Endothelial cell of hepatic sinusoid (primary cell): ENCODE data around the gene ACAA2.

ENCODE experiments used
- in situ Hi-C: cut with HindIII; loops from 2 replicates; pipeline ENCODE4 v1.10.0; 2017; ENCODE audit warnings: low sequenced_read_pairs

Gene ACAA2

GRCh38 chr18:49744376-49745008, 68.8 kb downstream of the ACAA2 start:
- in situ Hi-C loops, result no loop called here

- in situ Hi-C loops, result no loop called here
These were observed 70.2 kb downstream of the ACAA2 start for GRCh38 chr18:49743117-49743567.

GRCh38 chr18:49742316-49743116, 70.8 kb downstream of the ACAA2 start:
- in situ Hi-C loops, result no loop called here

GRCh38 chr18:49739275-49739674, 74.1 kb downstream of the ACAA2 start:
- in situ Hi-C loops, result no loop called here

GRCh38 chr18:49738721-49739120, 74.6 kb downstream of the ACAA2 start:
- in situ Hi-C loops, result no loop called here

DNA sequence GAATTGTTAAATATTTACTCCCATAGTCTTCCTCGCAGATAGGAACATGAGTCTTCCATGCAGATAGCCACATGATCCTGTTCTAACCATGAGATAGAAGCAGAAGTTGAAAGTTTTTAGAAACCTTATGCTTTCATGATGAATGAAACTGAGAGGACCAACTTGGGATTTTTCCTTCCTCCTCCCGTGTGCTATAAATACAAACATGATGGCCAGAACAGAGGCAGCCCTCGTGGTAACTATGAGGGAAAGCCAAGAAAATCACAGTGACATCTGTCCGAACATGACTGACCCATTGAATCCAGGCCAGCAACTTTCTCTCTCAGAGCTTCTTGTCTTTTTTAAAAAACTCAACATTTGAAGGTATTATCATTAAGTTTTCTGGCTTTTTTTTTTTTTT, 78.5 kb downstream of the ACAA2 start:
- in situ Hi-C loops, result no loop called here

DNA sequence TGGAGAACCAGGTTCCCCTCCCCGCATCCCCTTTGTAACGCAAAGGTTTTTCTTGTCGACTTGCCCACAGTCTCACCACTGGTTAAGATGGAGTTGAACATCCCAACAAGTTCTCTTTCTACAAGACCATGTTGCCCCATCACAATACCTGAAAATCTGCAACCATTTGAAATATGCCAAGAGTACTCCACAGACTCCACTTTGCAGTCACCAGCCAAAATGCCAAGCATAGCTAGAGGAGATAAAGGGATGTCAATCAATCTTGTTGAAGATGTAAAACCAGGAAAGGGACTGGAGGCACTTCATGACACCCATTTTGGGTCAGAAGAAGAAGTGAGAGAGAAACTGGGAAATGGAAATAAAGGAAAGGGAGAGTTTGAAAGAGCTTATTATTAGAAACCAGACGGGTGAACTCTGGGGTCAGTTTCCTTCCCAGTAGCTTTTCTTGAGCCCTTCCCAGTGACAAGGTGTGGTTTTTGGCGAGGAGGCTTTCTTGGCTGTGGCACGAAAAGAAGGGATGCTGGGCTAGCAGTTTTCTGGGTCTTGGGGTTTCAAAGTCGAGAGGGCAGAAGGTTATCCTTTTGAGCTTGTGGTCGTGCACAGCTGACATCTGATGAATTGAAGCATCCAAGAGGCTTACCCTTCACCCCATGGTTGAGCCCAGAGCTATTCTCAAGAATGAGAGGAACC, 79.3 kb downstream of the ACAA2 start:
- in situ Hi-C loops, result no loop called here

- in situ Hi-C loops, result no loop called here
These were observed 80.0 kb downstream of the ACAA2 start for GRCh38 chr18:49733321-49733720.
